HG03520 (cell line): ENCODE results near the gene PLPPR1.

Source experiments
- ATAC-seq: cut with Tn5 transposase; IDR thresholded peaks from one replicate; pipeline ENCODE4 v1.9.1; 2021; ENCODE audit warnings: mild to moderate bottlenecking, moderate library complexity; ENCODE audit not compliant: unreplicated experiment

PLPPR1 gene

DNA sequence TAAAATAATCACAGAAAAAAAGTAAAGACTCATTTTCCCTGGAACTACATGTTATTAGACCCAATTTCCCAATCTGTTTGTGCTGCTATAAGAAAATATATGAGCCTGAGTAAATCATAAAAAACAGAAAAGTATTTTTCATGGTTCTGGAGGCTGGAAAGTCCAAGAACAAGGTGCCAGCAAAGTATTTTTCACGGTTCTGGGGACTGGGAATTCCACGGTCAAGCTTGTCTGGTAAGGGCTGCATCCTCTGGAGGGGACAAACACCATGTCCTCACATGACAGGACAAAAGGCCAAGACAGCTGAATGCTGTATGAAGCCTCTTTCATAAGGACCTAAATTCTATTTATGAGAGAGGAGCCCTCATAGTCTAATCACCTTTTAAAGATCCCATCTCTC is 172.3 kb downstream of the PLPPR1 start:
- no peak for ATAC-seq

DNA sequence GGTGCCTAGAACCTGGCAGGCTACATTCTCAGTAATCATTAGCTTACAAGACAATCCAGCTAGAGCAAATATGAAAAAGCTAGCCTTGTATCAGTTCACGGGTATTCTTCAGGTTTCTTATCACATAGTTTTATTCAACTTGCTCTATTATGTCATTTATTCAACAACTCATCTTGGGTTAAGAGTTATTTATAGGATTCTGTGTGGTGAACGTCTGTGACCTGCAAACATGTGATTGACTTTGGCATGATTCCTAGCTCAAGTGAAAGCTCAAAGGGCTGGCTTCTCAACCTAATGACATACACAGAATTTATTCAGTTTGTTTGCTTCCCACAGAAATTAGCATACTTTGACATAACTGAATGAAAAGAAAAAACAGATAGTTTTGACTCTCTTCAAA is 173.1 kb downstream of the PLPPR1 start:
- ATAC-seq = no peak

- no peak for ATAC-seq
Observed at GRCh38 chr9:101209670-101210069, 181.1 kb downstream of the PLPPR1 start.

DNA sequence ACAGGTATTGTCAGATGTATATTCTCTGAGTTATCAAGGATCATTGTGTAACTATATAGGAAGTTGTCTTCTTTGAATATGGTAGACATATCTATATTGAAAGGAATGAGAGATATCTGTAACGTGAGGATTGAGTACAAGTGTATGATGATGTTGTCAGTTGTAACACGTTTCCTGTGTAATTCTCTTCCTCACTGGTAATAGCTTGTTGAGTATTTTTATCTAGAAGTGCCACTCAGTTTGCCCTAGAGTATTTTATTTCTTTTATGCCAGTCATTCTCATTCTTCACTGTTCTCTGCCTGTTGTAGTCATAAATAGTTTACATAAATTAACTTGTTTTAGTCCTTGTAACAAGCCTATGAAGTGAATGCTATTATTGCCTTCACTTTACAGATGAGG is 184.1 kb downstream of the PLPPR1 start:
- ATAC-seq = no peak

DNA sequence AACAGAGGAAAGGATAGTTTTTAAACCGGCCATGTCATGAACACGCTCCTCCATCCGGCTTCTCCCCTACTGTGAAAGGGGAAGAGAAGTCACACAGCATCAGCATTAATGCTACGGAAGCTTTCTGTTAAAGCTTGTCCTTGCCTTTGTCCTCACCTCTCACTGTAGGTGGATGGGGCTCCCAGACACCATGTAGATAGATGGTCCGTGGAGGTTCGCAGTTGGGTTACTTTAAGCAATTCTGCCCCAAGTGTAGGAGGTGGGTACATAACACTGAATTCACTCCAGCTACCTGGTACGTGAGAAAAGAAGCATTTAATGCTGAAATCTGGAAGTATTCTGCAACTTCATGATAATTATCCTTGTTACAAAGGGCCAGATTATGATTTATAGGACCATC is 190.5 kb downstream of the PLPPR1 start:
- no peak for ATAC-seq

DNA sequence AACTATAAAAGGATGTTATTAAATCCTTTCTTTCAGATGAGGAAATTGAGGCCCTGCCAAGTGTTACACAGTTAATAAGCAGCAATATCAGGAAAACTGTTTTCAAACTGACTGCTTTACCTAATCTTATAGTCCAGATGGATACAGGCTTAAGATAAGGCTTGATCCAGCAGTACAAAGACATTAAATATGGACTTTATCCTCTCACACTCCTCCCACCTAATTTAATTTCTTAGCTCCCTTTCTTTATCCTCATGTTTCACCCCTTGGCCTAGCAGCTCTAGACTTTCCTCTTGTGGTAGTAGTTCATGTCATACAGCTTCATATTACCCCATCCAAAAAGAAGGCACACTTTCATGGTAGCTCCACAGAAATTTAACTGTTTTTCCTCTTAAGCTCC is 191.8 kb downstream of the PLPPR1 start:
- no peak for ATAC-seq

- ATAC-seq = no peak
Observed at GRCh38 chr9:101225271-101225670, 196.7 kb downstream of the PLPPR1 start.

GRCh38 chr9:101226161-101226560 is 197.6 kb downstream of the PLPPR1 start:
- no peak for ATAC-seq

GRCh38 chr9:101226803-101227202 is 198.3 kb downstream of the PLPPR1 start:
- ATAC-seq = no peak

- no peak for ATAC-seq
Observed at GRCh38 chr9:101229606-101230005, 201.1 kb downstream of the PLPPR1 start.

GRCh38 chr9:101232405-101232977 is 204.0 kb downstream of the PLPPR1 start:
- ATAC-seq = no peak

DNA sequence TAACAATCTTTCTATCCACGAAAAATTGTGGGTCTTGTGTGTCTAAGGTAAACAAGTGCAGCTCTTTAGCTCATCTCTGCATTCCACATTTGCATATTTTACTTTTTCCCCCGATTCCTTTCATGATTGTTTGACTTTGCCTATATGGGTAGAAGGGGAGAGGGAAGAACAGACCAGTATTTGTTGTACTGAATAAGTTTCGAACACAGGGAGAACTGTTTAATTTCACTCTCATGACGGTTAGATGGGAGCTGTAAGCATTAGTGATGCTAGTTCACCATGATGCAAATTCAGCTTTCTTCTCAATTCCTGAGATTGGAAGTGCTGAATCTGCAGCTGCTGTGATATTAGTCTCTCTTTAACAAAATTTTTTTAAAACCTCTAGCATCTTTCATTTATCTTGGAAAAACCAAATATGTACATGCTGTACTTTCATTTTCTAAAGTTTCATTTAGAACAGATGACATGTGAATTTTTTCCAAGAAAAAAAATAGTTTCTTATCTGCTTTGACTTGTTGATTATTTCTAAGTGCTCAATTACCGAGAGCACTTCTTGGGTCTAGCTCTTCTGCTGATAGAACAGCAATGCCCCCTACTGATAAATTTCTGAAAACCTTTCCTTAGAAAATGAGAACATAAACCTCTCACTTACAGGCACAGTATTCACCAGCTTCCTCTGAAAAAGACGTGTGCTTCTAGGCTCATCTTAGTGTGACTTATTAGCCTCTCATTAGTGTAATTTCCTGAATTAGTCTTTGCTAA is 206.8 kb downstream of the PLPPR1 start:
- ATAC-seq = no peak

DNA sequence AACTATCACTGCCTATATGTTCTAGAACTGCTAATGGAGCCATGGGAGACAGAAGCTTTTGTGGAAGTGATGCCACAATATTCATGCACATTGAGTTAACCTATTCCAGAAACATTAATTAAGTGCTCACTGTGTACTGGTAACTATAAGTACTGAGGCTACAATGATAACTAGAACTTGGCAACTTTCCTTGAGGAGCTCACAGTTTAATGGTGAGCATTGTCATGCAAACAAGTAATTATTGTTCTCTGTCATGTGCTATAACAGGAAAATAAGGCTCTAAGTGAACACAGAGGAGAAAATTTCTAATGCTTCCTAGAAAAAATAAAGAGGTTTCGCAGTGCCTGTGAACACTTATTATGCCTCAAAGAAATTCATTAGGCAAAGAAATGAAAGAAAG is 214.1 kb downstream of the PLPPR1 start:
- ATAC-seq = no peak

DNA sequence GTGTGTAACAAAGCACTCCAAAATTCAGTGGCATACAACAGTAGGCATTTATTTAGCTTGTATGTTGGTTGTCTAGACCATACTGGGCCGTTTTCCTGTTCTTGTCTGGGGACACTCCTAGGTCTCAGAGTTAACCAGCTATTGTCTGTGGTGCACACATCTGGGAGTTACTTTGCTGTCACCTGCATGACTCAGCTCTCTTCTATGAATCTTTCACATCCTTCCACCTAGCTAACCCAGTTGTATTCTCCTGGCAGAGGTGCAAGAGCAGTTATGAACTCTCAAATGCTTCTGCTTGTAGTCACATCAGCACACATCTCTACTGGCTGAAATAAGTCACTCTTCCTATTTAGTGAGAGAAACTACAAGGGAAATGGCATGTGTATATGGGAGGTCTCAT is 218.2 kb downstream of the PLPPR1 start:
- ATAC-seq = no peak

- ATAC-seq = no peak
Observed at GRCh38 chr9:101247297-101247696, 218.8 kb downstream of the PLPPR1 start.

- ATAC-seq = no peak
Observed at GRCh38 chr9:101254733-101255433, 226.4 kb downstream of the PLPPR1 start.

DNA sequence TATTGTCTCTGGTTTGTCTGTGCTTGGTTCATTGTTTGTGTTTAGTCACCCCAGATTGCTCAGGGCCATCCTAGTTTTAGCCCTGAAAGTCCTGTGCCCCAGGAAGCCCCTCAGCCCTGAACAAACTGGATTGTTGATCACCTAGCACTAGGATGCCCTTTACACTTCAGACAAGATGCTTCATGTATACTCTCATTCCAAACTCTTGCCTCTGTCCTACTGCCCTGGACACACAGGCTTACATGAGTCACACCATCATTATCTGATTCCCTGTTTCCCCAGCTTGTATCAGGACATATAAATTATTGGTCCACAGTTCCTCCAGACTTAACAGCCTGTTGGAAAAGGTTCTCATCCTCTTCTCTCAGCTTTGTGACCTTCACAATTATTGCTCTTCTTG is 236.2 kb downstream of the PLPPR1 start:
- no peak for ATAC-seq

- no peak for ATAC-seq
Observed at GRCh38 chr9:101265261-101265660, 236.7 kb downstream of the PLPPR1 start.

DNA sequence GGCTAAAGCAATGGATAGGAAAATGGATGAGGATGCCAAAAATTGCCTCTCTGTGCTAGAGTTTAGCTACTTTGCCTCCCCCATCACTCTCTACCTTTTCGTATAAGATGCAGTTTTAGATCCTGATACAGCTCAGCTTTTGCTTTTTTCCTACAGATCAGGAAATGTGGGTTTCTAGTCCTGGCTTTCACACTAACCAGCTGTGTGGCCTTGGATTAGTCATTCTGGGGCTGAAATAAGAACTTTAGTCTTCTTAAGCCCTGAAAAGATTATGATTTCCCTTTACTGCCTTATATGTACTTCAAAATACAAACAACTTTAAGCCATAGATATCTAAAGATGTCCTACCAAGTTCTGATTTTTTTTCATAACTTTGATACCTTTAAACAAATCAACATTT is 239.9 kb downstream of the PLPPR1 start:
- ATAC-seq = no peak

DNA sequence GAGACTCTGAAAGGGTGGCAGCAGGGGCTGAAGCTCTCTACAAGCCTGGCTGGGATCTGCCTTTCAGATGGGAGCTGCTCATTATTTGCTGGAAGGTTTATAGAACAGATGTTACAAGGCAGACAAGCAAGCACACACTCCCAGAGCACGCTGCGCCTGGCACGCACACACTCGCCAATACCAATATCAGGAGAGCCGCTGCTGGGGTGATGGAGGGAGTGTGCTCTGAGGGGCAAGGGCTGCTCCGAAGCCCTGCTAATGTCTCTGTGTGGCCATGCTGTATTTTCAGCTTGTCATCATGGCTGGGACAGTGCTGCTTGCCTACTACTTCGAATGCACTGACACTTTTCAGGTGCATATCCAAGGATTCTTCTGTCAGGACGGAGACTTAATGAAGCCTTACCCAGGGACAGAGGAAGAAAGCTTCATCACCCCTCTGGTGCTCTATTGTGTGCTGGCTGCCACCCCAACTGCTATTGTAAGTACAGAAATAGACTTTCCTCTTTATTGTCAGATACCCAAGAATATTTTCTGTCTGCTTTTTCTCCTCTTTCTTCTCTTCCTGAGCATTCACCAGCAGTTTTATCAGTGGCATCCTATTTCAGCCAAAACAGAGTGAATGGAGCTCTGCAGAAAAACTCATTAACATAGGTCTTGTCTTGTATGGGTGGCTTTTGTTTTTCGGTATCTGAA is 241.2 kb downstream of the PLPPR1 start:
- ATAC-seq = no peak

DNA sequence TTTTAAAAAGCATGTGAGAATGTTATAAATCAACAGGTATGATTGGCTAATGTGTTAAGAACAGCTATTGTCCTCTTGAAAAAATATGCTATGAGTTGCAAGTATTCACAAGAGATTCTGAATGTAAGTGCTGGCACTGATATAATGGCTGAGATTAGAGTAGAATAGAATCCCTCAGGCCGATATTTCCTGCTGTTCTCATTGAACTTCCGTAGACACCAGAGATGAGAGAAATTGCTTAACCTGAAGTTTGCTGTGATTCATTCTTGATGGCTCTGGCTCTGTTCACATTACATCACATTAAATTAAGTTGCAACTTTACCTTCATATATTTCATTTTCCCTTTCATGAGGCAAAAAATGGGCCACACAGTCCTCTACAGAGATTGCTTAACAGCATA is 241.8 kb downstream of the PLPPR1 start:
- ATAC-seq = no peak

DNA sequence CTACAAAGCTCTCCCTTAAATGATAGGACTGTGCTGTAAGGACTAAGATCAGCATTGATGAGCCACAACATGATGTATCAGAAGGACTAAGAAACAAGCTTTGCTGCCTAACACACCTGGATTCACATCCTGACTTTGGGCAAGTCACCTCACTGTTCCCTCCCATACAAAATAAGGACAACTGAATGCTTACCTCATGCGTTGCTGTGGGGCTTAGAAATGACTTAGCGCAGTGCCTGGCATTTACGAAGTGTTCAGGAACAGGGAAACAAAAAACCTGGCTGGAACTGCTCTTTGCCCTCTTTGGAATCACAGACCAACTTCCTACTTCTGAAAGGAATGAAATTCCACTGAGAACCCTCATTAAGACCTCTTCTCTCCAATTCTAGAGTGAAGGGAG is 242.6 kb downstream of the PLPPR1 start:
- ATAC-seq = no peak
